A549 (cell line): Measurements from ENCODE around the gene CCR9. TPM values are rescaled to one million over a fixed set of nuclear protein-coding genes. Genes with fewer than 3 reads are reported as not detected.

Experiments
- ATAC-seq, 2 experiments: fragments of 200-7000 bp in 1 of 2; fragments of >200 bp in 1 of 2; cut with Nextera tagmentation in 1 of 2; cut with Tn5 transposase in 1 of 2; 3 replicates each; pipeline versions ENCODE4 v1.8.0 to v1.9.1; 2018 to 2020; ENCODE audit warnings: mild to moderate bottlenecking in 1 of 2, moderate library complexity in 1 of 2
- CTCF ChIA-PET: fragments of 300-600 bp; sonication (Branson Sonifier 250); formaldehyde crosslinking; extraction: SDS; loops from one replicate; lab custom pipeline; 2021; ENCODE audit warnings: antibody characterized with exemption, inconsistent platforms; lab: Yijun Ruan, JAX
- POLR2A ChIA-PET: fragments of 350-600 bp; formaldehyde crosslinking; extraction: SDS; loops from one replicate; lab custom pipeline; 2021; ENCODE audit warnings: antibody characterized with exemption, inconsistent platforms; lab: Yijun Ruan, JAX
- DNase-seq, 2 experiments: peaks; one replicate each; pipeline versions ENCODE4 v3.0.0 to v3.0.0-alpha.2; 2011 to 2016; ENCODE audit warnings: low read depth in 1 of 2, low spot score in 1 of 2
- FAIRE-seq: peaks from 2 replicates; lab custom pipeline; 2011; peaks lifted over from hg19 to GRCh38; lab: Jason Lieb, UNC
- H3K27ac ChIP-seq, 2 experiments: fragments of >200 bp; sonication (Bioruptor Twin); formaldehyde crosslinking; 3 replicates each; pipeline ENCODE4 v1.5.1; 2016 to 2017
- H3K4me1 ChIP-seq: fragments of >200 bp; sonication (Bioruptor Twin); formaldehyde crosslinking; 3 replicates; pipeline ENCODE4 v1.6.1; 2016
- H3K4me2 ChIP-seq: fragments of >200 bp; sonication (Bioruptor Twin); formaldehyde crosslinking; 3 replicates; pipeline ENCODE4 v1.6.1; 2016
- H3K4me3 ChIP-seq: fragments of >200 bp; sonication (Bioruptor Twin); formaldehyde crosslinking; 3 replicates; pipeline ENCODE4 v1.5.1; 2016
- H3K9me3 ChIP-seq: fragments of >200 bp; sonication (Bioruptor Twin); formaldehyde crosslinking; 3 replicates; pipeline ENCODE4 v1.6.1; 2016
- ATOH8 ChIP-seq: fragments of 250-450 bp; sonication (Bioruptor Pico); IDR thresholded peaks from 2 replicates; pipeline ENCODE4 v1.5.0; 2020; ENCODE audit warnings: low read depth, mild to moderate bottlenecking, moderate library complexity
- BHLHE40 ChIP-seq: IDR thresholded peaks from 2 replicates; pipeline ENCODE4 v1.6.1; 2012; ENCODE audit warnings: low read depth, low read length, inconsistent platforms
- E2F6 ChIP-seq: IDR thresholded peaks from 2 replicates; pipeline ENCODE4 v1.6.1; 2012; ENCODE audit warnings: low read depth, borderline replicate concordance
- EP300 ChIP-seq, 2 experiments: fragments of >200 bp; sonication (Bioruptor Twin); formaldehyde crosslinking; IDR thresholded peaks; 2 replicates in 1 of 2; 3 replicates in 1 of 2; pipeline ENCODE4 v1.6.1; 2016 to 2017
- ESRRA ChIP-seq: fragments of 150-350 bp; IDR thresholded peaks from 2 replicates; pipeline ENCODE4 v1.6.1; 2014; ENCODE audit warnings: mild to moderate bottlenecking, low read length, borderline replicate concordance
- HMGXB4 ChIP-seq: fragments of 250-450 bp; sonication (Bioruptor Pico); IDR thresholded peaks from 2 replicates; pipeline ENCODE4 v1.5.0; 2021; ENCODE audit warnings: mild to moderate bottlenecking, moderate library complexity, borderline replicate concordance
- HOXA7 ChIP-seq: fragments of 250-450 bp; sonication (Bioruptor Pico); IDR thresholded peaks from 2 replicates; pipeline ENCODE4 v1.5.0; 2020; ENCODE audit warnings: mild to moderate bottlenecking, moderate library complexity
- HOXB13 ChIP-seq: fragments of 250-450 bp; sonication (Bioruptor Pico); IDR thresholded peaks from 2 replicates; pipeline ENCODE4 v1.5.0; 2020; ENCODE audit warnings: low read depth, mild to moderate bottlenecking, moderate library complexity
- HOXB5 ChIP-seq: fragments of 250-450 bp; sonication (Bioruptor Pico); IDR thresholded peaks from 2 replicates; pipeline ENCODE4 v1.5.0; 2020; ENCODE audit warnings: mild to moderate bottlenecking, moderate library complexity
- JUNB ChIP-seq: fragments of >200 bp; sonication (Bioruptor Twin); formaldehyde crosslinking; IDR thresholded peaks from 2 replicates; pipeline ENCODE4 v1.6.1; 2016
- MAFK ChIP-seq: fragments of 450-650 bp; IDR thresholded peaks from 2 replicates; pipeline ENCODE4 v1.6.1; 2014; ENCODE audit not compliant: partially characterized antibody
- MAX ChIP-seq: IDR thresholded peaks from 2 replicates; pipeline ENCODE4 v1.6.1; 2012
- NFE2L2 ChIP-seq: fragments of 150-350 bp; conservative IDR thresholded peaks from 2 replicates; pipeline ENCODE4 v1.6.1; 2014; ENCODE audit warnings: low read length
- NPAS2 ChIP-seq: fragments of 250-450 bp; sonication (Bioruptor Pico); IDR thresholded peaks from 2 replicates; pipeline ENCODE4 v1.8.0; 2022; ENCODE audit warnings: mild to moderate bottlenecking, moderate library complexity, borderline replicate concordance
- PBX3 ChIP-seq: IDR thresholded peaks from 2 replicates; pipeline ENCODE4 v1.6.1; 2012
- POLR2AphosphoS2 ChIP-seq: conservative IDR thresholded peaks from 2 replicates; pipeline ENCODE4 v1.6.1; 2012; ENCODE audit warnings: low read length, improper control_type of control experiment, inconsistent platforms
- RARB ChIP-seq: fragments of 250-450 bp; sonication (Bioruptor Pico); IDR thresholded peaks from 2 replicates; pipeline ENCODE4 v1.8.0; 2021; ENCODE audit warnings: mild to moderate bottlenecking, moderate library complexity
- RCOR1 ChIP-seq: fragments of 150-350 bp; IDR thresholded peaks from 2 replicates; pipeline ENCODE4 v1.6.1; 2014; ENCODE audit warnings: antibody characterized with exemption, low read length, low read depth
- REST ChIP-seq: fragments of 200-600 bp; sonication (generic); IDR thresholded peaks from 2 replicates; pipeline ENCODE4 v1.6.1; 2016; ENCODE audit warnings: antibody characterized with exemption, mild to moderate bottlenecking, moderate library complexity
- RFX5 ChIP-seq: fragments of 450-650 bp; IDR thresholded peaks from 2 replicates; pipeline ENCODE4 v1.7.1; 2014; ENCODE audit warnings: antibody characterized with exemption, mild to moderate bottlenecking, moderate library complexity
- SMC3 ChIP-seq: fragments of >200 bp; sonication (Bioruptor Twin); formaldehyde crosslinking; IDR thresholded peaks from 3 replicates; pipeline ENCODE4 v1.6.1; 2018; ENCODE audit warnings: inconsistent platforms
- TFCP2L1 ChIP-seq: fragments of 250-450 bp; sonication (Bioruptor Pico); IDR thresholded peaks from 2 replicates; pipeline ENCODE4 v1.5.0; 2021; ENCODE audit warnings: mild to moderate bottlenecking
- ZC3H11A ChIP-seq: fragments of 450-650 bp; IDR thresholded peaks from 2 replicates; pipeline ENCODE4 v1.6.1; 2014; ENCODE audit warnings: antibody characterized with exemption, mild to moderate bottlenecking
- ZNF302 ChIP-seq: fragments of 250-450 bp; sonication (Bioruptor Pico); IDR thresholded peaks from 2 replicates; pipeline ENCODE4 v1.9.0; 2021; ENCODE audit warnings: inconsistent platforms, mild to moderate bottlenecking, moderate library complexity
- ZSCAN20 ChIP-seq: fragments of 250-450 bp; sonication (Bioruptor Pico); IDR thresholded peaks from 2 replicates; pipeline ENCODE4 v1.8.0; 2022; ENCODE audit warnings: mild to moderate bottlenecking, moderate library complexity
- WGBS: methylation state at CpG from one replicate; pipeline ENCODE4 v1.1.6; 2017; ENCODE audit errors: missing lambda C conversion rate; 5-methylcytosine and 5-hydroxymethylcytosine counted together
- polyA plus RNA-seq, 4 experiments: library from polyadenylated mRNA; depleted of rRNA in 3 of 4; stranded (reverse); fragments of >200 nt; fragmentation: RNase III in 1 of 4; extraction: RNeasy Plus Mini Kit Qiagen cat#74134 plus additional on column Dnase treatment in 1 of 4; gene quantifications; 2 replicates in 3 of 4; 3 replicates in 1 of 4; pipeline ENCODE4 v1.2.3, GENCODE V29; 2011 to 2017

The CCR9 gene
- polyA plus RNA-seq, 2 of the 4 experiments (the other 2 are of a cell fraction) = not detected

- ATAC-seq (no peak), FAIRE-seq (no peak), DNase-seq (no peak)
- CTCF ChIA-PET = interaction anchor here (1.1 kb wide), 1 partner anchor 24 kb away, joined by 4 read pairs; no protein-coding TSS in a partner anchor
- TF ChIP-seq MAX = no peak
- no peak for TF ChIP-seq REST
- TF ChIP-seq HOXB13 (CRISPR knock-in tag) = no peak
- no peak for TF ChIP-seq RCOR1
- TF ChIP-seq POLR2AphosphoS2 = no peak
- TF ChIP-seq PBX3 = no peak
- TF ChIP-seq NFE2L2 = no peak
- no peak for TF ChIP-seq RFX5
- TF ChIP-seq ATOH8 (CRISPR knock-in tag) = no peak
- TF ChIP-seq JUNB = no peak
- no peak for TF ChIP-seq EP300 (IDR thresholded peaks at IDR 0.05)
- TF ChIP-seq HOXA7 (CRISPR knock-in tag) = no peak
- TF ChIP-seq ZC3H11A = no peak
- TF ChIP-seq ZNF302 (CRISPR knock-in tag) = no peak
- TF ChIP-seq TFCP2L1 (CRISPR knock-in tag) = no peak
- no peak for TF ChIP-seq SMC3
- Histone ChIP-seq H3K27ac (no peak overlapping the region), H3K4me2 (no peak overlapping the region), H3K4me3 (no peak overlapping the region), H3K9me3 (no peaks in the 10 kb centered on the region), H3K4me1 (no peaks in the 10 kb centered on the region; the same call in 2 of the 3 replicates)
- WGBS = 91% methylated on average over 3 of the region's 7 CpGs
- POLR2A ChIA-PET = no interaction called here
Measured at GRCh38 chr3:45914362-45915058, 28.2 kb downstream of the CCR9 start.

GRCh38 chr3:45915059-45915439 lies 28.7 kb downstream of the CCR9 start:
- DNase-seq = no peak
- CTCF ChIA-PET = interaction anchor here (1.1 kb wide), 1 partner anchor 24 kb away, joined by 4 read pairs; no protein-coding TSS in a partner anchor
- WGBS = 96% methylated on average over 8 of the region's 9 CpGs

More at GRCh38 chr3:45915059-45915439, 28.7 kb downstream of the CCR9 start:
- Histone ChIP-seq H3K9me3 (no peaks in the 10 kb centered on the region), H3K4me1 (no peaks in the 10 kb centered on the region; the same call in 2 of the 3 replicates), H3K4me3 (no peak overlapping the region), H3K4me2 (no peak overlapping the region), H3K27ac (no peak overlapping the region)
- TF ChIP-seq JUNB = no peak
- TF ChIP-seq ZNF302 (CRISPR knock-in tag) = no peak
- TF ChIP-seq ESRRA = no peak
- no peak for TF ChIP-seq MAFK
- no peak for TF ChIP-seq BHLHE40
- TF ChIP-seq TFCP2L1 (CRISPR knock-in tag) = no peak
- TF ChIP-seq NFE2L2 = no peak
- no peak for TF ChIP-seq NPAS2 (CRISPR knock-in tag)
- no peak for TF ChIP-seq E2F6
- no peak for TF ChIP-seq MAX
- no peak for TF ChIP-seq RARB (CRISPR knock-in tag)
- no peak for TF ChIP-seq HOXB5 (CRISPR knock-in tag)
- TF ChIP-seq PBX3 = no peak
- TF ChIP-seq HMGXB4 = no peak
- TF ChIP-seq ZSCAN20 (CRISPR knock-in tag) = no peak
- TF ChIP-seq HOXB13 (CRISPR knock-in tag) = no peak
- no peak for ATAC-seq
- POLR2A ChIA-PET = no interaction called here
- no peak for FAIRE-seq
